Keratinocyte (primary cell): ENCODE results near the gene LRRC4C.
"Not testable (repeated sequence)": the region's sequence is repeated elsewhere in the genome, so short reads cannot be mapped to it uniquely, and the experiment has no call there.

ENCODE experiments used
- CTCF ChIP-seq, 3 experiments: IDR thresholded peaks in 1 of 3; conservative IDR thresholded peaks in 1 of 3; optimal IDR thresholded peaks in 1 of 3; 2 replicates in 2 of 3; 3 replicates in 1 of 3; pipeline versions ENCODE3 to v1.5.1; 2011; ENCODE audit warnings: low read length in 3 of 3, mild to moderate bottlenecking in 3 of 3, moderate library complexity in 2 of 3, control low read depth in 1 of 3, inconsistent platforms in 1 of 3; ENCODE audit not compliant: insufficient read depth in 2 of 3; ENCODE audit errors: extremely low read depth in 1 of 3
- EZH2 ChIP-seq: IDR thresholded peaks from one replicate; pipeline ENCODE4 v1.6.1; 2012; ENCODE audit warnings: inconsistent platforms, mild to moderate bottlenecking, low read length, moderate library complexity

GRCh38 chr11:40167805-40168204 is 1291.6 kb downstream of the LRRC4C start:
- TF ChIP-seq EZH2; CTCF (optimal IDR thresholded peaks at IDR 0.05 in 1 of 3, IDR thresholded peaks at IDR 0.05 in 1 of 3, conservative IDR thresholded peaks at IDR 0.05 in 1 of 3; ENCODE audit: extremely low read depth in 1 of 3, insufficient read depth in 2 of 3, low read length in 3 of 3): not testable (repeated sequence)
